A549 (cell line): Measurements from ENCODE around the gene ATP11A. TPM values are rescaled to one million over a fixed set of nuclear protein-coding genes. Genes with fewer than 3 reads are reported as not detected.
"Not testable (repeated sequence)": the region's sequence is repeated elsewhere in the genome, so short reads cannot be mapped to it uniquely, and the experiment has no call there.

Experiments used
- ATAC-seq, 2 experiments: fragments of 200-7000 bp in 1 of 2; fragments of >200 bp in 1 of 2; cut with Nextera tagmentation in 1 of 2; cut with Tn5 transposase in 1 of 2; 3 replicates each; pipeline versions ENCODE4 v1.8.0 to v1.9.1; 2018 to 2020; ENCODE audit warnings: mild to moderate bottlenecking in 1 of 2, moderate library complexity in 1 of 2
- CTCF ChIA-PET: fragments of 300-600 bp; sonication (Branson Sonifier 250); formaldehyde crosslinking; extraction: SDS; loops from one replicate; lab custom pipeline; 2021; ENCODE audit warnings: antibody characterized with exemption, inconsistent platforms; lab: Yijun Ruan, JAX
- POLR2A ChIA-PET: fragments of 350-600 bp; formaldehyde crosslinking; extraction: SDS; loops from one replicate; lab custom pipeline; 2021; ENCODE audit warnings: antibody characterized with exemption, inconsistent platforms; lab: Yijun Ruan, JAX
- DNase-seq, 2 experiments: peaks; one replicate each; pipeline versions ENCODE4 v3.0.0 to v3.0.0-alpha.2; 2011 to 2016; ENCODE audit warnings: low read depth in 1 of 2, low spot score in 1 of 2
- FAIRE-seq: peaks from 2 replicates; lab custom pipeline; 2011; peaks lifted over from hg19 to GRCh38; lab: Jason Lieb, UNC
- H3K27ac ChIP-seq, 2 experiments: fragments of >200 bp; sonication (Bioruptor Twin); formaldehyde crosslinking; 3 replicates each; pipeline ENCODE4 v1.5.1; 2016 to 2017
- H3K4me1 ChIP-seq: fragments of >200 bp; sonication (Bioruptor Twin); formaldehyde crosslinking; 3 replicates; pipeline ENCODE4 v1.6.1; 2016
- H3K4me2 ChIP-seq: fragments of >200 bp; sonication (Bioruptor Twin); formaldehyde crosslinking; 3 replicates; pipeline ENCODE4 v1.6.1; 2016
- H3K4me3 ChIP-seq: fragments of >200 bp; sonication (Bioruptor Twin); formaldehyde crosslinking; 3 replicates; pipeline ENCODE4 v1.5.1; 2016
- H3K9me3 ChIP-seq: fragments of >200 bp; sonication (Bioruptor Twin); formaldehyde crosslinking; 3 replicates; pipeline ENCODE4 v1.6.1; 2016
- CBX8 ChIP-seq: fragments of 200-600 bp; sonication (generic); IDR thresholded peaks from 2 replicates; pipeline ENCODE4 v1.6.1; 2016
- CHD4 ChIP-seq: fragments of 200-600 bp; sonication (generic); IDR thresholded peaks from 2 replicates; pipeline ENCODE4 v1.6.1; 2016; ENCODE audit warnings: antibody characterized with exemption, mild to moderate bottlenecking, borderline replicate concordance
- EHF ChIP-seq: fragments of 250-450 bp; sonication (Bioruptor Pico); IDR thresholded peaks from 2 replicates; pipeline ENCODE4 v1.5.0; 2020; ENCODE audit warnings: mild to moderate bottlenecking
- EHMT2 ChIP-seq: fragments of 200-600 bp; sonication (generic); IDR thresholded peaks from 2 replicates; pipeline ENCODE4 v1.6.1; 2016; ENCODE audit warnings: antibody characterized with exemption, low read depth, mild to moderate bottlenecking, moderate library complexity
- ESRRA ChIP-seq: fragments of 150-350 bp; IDR thresholded peaks from 2 replicates; pipeline ENCODE4 v1.6.1; 2014; ENCODE audit warnings: mild to moderate bottlenecking, low read length, borderline replicate concordance
- FOSB ChIP-seq: fragments of 250-450 bp; sonication (Bioruptor Pico); IDR thresholded peaks from 2 replicates; pipeline ENCODE4 v1.5.0; 2020; ENCODE audit warnings: mild to moderate bottlenecking, moderate library complexity
- MAFK ChIP-seq: fragments of 450-650 bp; IDR thresholded peaks from 2 replicates; pipeline ENCODE4 v1.6.1; 2014; ENCODE audit not compliant: partially characterized antibody
- SMC3 ChIP-seq: fragments of >200 bp; sonication (Bioruptor Twin); formaldehyde crosslinking; IDR thresholded peaks from 3 replicates; pipeline ENCODE4 v1.6.1; 2018; ENCODE audit warnings: inconsistent platforms
- SREBF2 ChIP-seq: fragments of 450-650 bp; IDR thresholded peaks from 2 replicates; pipeline ENCODE4 v1.6.1; 2014; ENCODE audit warnings: mild to moderate bottlenecking, moderate library complexity
- ZFP36 ChIP-seq: fragments of 450-650 bp; IDR thresholded peaks from 2 replicates; pipeline ENCODE4 v1.6.1; 2014; ENCODE audit warnings: borderline replicate concordance; ENCODE audit not compliant: partially characterized antibody
- WGBS: methylation state at CpG from one replicate; pipeline ENCODE4 v1.1.6; 2017; ENCODE audit errors: missing lambda C conversion rate; 5-methylcytosine and 5-hydroxymethylcytosine counted together
- polyA plus RNA-seq, 4 experiments: library from polyadenylated mRNA; depleted of rRNA in 3 of 4; stranded (reverse); fragments of >200 nt; fragmentation: RNase III in 1 of 4; extraction: RNeasy Plus Mini Kit Qiagen cat#74134 plus additional on column Dnase treatment in 1 of 4; gene quantifications; 2 replicates in 3 of 4; 3 replicates in 1 of 4; pipeline ENCODE4 v1.2.3, GENCODE V29; 2011 to 2017
- TF ChIP-seq, protein P1 (sequence below): fragments of 200-600 bp; sonication (generic); IDR thresholded peaks from 2 replicates; pipeline ENCODE4 v1.6.1; 2016; ENCODE audit warnings: antibody characterized with exemption, mild to moderate bottlenecking, moderate library complexity
- TF ChIP-seq, protein P2 (sequence below): fragments of 250-450 bp; sonication (Bioruptor Pico); IDR thresholded peaks from 2 replicates; pipeline ENCODE4 v1.5.0; 2021; ENCODE audit warnings: mild to moderate bottlenecking, moderate library complexity, borderline replicate concordance
- TF ChIP-seq, protein P3 (sequence below): fragments of 250-450 bp; sonication (Bioruptor Pico); IDR thresholded peaks from 2 replicates; pipeline ENCODE4 v1.5.0; 2020; ENCODE audit warnings: low read depth, mild to moderate bottlenecking, moderate library complexity
- TF ChIP-seq, protein P4 (sequence below): IDR thresholded peaks from 2 replicates; pipeline ENCODE4 v1.6.1; 2012; ENCODE audit warnings: low read depth, borderline replicate concordance

The ATP11A gene
- polyA plus RNA-seq, 2 of the 4 experiments (the other 2 are of a cell fraction): 4.1 to 8.0 TPM

DNA sequence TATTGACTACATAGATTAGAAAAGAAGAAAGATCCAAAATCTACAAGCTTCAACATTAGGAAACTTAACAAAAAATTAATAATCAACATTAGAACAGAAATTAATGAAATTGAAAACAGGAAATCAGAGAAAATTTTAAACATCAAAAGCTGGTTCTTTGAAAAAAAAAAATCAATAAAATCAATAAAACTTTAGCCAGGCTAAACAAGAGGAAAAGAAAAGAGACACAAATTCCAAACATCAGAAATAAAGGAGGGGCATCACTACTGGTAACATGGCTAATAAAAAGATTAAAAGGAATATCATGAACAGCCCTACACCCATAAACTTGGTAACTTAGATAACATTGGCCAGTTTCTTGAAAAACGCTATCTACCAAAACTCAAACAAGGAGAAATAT lies 110.2 kb downstream of the ATP11A start (continued):
- TF ChIP-seq, protein P1, sequence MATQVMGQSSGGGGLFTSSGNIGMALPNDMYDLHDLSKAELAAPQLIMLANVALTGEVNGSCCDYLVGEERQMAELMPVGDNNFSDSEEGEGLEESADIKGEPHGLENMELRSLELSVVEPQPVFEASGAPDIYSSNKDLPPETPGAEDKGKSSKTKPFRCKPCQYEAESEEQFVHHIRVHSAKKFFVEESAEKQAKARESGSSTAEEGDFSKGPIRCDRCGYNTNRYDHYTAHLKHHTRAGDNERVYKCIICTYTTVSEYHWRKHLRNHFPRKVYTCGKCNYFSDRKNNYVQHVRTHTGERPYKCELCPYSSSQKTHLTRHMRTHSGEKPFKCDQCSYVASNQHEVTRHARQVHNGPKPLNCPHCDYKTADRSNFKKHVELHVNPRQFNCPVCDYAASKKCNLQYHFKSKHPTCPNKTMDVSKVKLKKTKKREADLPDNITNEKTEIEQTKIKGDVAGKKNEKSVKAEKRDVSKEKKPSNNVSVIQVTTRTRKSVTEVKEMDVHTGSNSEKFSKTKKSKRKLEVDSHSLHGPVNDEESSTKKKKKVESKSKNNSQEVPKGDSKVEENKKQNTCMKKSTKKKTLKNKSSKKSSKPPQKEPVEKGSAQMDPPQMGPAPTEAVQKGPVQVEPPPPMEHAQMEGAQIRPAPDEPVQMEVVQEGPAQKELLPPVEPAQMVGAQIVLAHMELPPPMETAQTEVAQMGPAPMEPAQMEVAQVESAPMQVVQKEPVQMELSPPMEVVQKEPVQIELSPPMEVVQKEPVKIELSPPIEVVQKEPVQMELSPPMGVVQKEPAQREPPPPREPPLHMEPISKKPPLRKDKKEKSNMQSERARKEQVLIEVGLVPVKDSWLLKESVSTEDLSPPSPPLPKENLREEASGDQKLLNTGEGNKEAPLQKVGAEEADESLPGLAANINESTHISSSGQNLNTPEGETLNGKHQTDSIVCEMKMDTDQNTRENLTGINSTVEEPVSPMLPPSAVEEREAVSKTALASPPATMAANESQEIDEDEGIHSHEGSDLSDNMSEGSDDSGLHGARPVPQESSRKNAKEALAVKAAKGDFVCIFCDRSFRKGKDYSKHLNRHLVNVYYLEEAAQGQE: no peak
- TF ChIP-seq, all 56 proteins: peak for 0

DNA sequence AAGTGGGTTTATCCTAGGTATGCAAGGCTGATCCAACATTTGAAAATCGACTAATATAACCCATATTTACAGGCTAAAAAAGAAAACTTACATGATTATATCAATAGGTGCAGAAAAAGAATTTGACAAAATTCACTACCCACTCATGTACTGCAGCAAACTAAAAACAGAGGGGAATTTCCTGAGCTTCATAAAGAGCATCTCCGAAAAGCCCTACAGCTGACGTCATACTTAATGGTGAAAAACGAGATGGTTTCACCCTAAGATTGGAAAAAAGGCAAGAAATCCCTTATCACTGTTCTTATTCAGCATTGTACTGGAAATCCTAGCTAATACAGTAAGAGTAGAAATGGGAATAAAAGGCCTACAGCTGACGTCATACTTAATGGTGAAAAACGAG lies 111.0 kb downstream of the ATP11A start:
- H3K4me2 ChIP-seq, H3K27ac ChIP-seq, H3K4me3 ChIP-seq, POLR2A ChIA-PET, H3K4me1 ChIP-seq, H3K9me3 ChIP-seq, DNase-seq, CTCF ChIA-PET, ATAC-seq, FAIRE-seq: not testable (repeated sequence)
- WGBS: 85% methylated on average over 4 of the region's 6 CpGs

DNA sequence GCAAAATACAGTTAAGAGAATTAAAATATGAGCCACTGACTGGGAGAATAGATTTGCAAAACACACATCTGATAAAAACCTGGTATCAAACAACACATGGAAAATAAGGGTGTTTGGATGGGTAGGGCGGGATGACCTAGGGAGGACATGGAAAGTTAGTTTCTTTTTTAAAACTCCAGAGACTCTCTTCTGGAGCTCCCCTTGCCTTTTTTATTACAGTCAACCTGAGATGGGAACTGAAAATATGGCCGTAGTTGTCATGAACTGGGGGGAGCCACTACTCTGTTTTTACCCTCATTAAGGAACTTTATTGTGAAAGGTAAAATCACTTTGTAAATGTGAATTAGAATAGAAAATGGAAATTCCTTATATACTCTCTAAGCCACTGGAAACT lies 113.0 kb downstream of the ATP11A start:
- POLR2A ChIA-PET: no interaction called here
- no peak overlapping the region for H3K27ac ChIP-seq
- FAIRE-seq (no peak), DNase-seq (no peak), ATAC-seq (no peak)
- TF ChIP-seq CBX8 (no peak), CHD4 (no peak)
- no peaks in the 10 kb centered on the region for H3K9me3 ChIP-seq
- 90% methylated on average over 2 of the region's 2 CpGs for WGBS
- CTCF ChIA-PET: no interaction called here
- H3K4me1 ChIP-seq: no peaks in the 10 kb centered on the region
- H3K4me2 ChIP-seq: no peak overlapping the region
- no peak overlapping the region for H3K4me3 ChIP-seq

DNA sequence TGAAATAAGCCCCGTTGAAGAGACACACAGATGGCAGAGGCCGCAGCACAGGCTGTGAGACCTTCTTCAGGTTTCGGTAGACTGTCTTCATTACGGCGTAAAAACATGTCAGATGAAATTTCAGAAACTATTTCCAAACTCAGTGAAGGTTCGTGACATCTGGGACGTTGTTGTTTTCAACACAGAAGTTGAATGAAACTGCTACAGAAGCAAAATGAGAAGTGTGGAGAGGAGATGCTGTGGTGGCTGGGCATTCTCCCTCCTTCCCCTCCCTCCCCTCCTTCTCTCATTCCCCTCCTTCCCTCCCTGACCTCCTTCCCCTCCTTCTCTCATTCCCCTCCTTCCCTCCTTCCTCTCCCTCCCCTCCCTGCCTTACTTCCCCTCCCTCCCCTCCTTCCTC lies 113.6 kb downstream of the ATP11A start:
- no peak overlapping the region for H3K27ac ChIP-seq
- H3K4me2 ChIP-seq: no peak overlapping the region
- H3K4me3 ChIP-seq: no peak overlapping the region
- DNase-seq: no peak
- WGBS: 72% methylated on average over 7 of the region's 7 CpGs
- no peak for FAIRE-seq
- no peaks in the 10 kb centered on the region for H3K4me1 ChIP-seq
- ChIA-PET POLR2A (no interaction called here), CTCF (no interaction called here)
- no peaks in the 10 kb centered on the region for H3K9me3 ChIP-seq
- TF ChIP-seq MAFK: no peak
- TF ChIP-seq ZFP36: no peak
- TF ChIP-seq, protein P2, sequence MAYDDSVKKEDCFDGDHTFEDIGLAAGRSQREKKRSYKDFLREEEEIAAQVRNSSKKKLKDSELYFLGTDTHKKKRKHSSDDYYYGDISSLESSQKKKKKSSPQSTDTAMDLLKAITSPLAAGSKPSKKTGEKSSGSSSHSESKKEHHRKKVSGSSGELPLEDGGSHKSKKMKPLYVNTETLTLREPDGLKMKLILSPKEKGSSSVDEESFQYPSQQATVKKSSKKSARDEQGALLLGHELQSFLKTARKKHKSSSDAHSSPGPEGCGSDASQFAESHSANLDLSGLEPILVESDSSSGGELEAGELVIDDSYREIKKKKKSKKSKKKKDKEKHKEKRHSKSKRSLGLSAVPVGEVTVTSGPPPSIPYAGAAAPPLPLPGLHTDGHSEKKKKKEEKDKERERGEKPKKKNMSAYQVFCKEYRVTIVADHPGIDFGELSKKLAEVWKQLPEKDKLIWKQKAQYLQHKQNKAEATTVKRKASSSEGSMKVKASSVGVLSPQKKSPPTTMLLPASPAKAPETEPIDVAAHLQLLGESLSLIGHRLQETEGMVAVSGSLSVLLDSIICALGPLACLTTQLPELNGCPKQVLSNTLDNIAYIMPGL: no peak
- no peak for TF ChIP-seq SMC3
- TF ChIP-seq, protein P3, sequence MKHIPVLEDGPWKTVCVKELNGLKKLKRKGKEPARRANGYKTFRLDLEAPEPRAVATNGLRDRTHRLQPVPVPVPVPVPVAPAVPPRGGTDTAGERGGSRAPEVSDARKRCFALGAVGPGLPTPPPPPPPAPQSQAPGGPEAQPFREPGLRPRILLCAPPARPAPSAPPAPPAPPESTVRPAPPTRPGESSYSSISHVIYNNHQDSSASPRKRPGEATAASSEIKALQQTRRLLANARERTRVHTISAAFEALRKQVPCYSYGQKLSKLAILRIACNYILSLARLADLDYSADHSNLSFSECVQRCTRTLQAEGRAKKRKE (CRISPR knock-in tag): no peak
- no peak for TF ChIP-seq EHF (CRISPR knock-in tag)
- TF ChIP-seq FOSB (CRISPR knock-in tag): no peak
- TF ChIP-seq, protein P4, sequence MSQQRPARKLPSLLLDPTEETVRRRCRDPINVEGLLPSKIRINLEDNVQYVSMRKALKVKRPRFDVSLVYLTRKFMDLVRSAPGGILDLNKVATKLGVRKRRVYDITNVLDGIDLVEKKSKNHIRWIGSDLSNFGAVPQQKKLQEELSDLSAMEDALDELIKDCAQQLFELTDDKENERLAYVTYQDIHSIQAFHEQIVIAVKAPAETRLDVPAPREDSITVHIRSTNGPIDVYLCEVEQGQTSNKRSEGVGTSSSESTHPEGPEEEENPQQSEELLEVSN: no peak
- TF ChIP-seq EHMT2: no peak
- no peak for TF ChIP-seq ESRRA
- no peak for TF ChIP-seq SREBF2
- TF ChIP-seq, all 56 proteins: peak for 0
- ATAC-seq: no peak
